ENCODE results near the gene PCDHGA8. TPM values are rescaled to one million over a fixed set of nuclear protein-coding genes. Genes with fewer than 3 reads are reported as not detected.

Gene PCDHGA8
- polyA plus RNA-seq, 1 donor (not counting 4 experiments of a cell fraction or from before 2014, with no cell fraction given): 0.08 TPM

- H3K9ac ChIP-seq (ENCODE audit: control insufficient read depth, extremely low read depth, insufficient read depth, low read length): no peak overlapping the region
- no peaks in the 10 kb centered on the region for H3K79me2 ChIP-seq (ENCODE audit: control insufficient read depth, insufficient read depth, low read length)
- TF ChIP-seq EZH2 (IDR thresholded peaks at IDR 0.05; ENCODE audit: low read length): no peak
- TF ChIP-seq, protein P1, sequence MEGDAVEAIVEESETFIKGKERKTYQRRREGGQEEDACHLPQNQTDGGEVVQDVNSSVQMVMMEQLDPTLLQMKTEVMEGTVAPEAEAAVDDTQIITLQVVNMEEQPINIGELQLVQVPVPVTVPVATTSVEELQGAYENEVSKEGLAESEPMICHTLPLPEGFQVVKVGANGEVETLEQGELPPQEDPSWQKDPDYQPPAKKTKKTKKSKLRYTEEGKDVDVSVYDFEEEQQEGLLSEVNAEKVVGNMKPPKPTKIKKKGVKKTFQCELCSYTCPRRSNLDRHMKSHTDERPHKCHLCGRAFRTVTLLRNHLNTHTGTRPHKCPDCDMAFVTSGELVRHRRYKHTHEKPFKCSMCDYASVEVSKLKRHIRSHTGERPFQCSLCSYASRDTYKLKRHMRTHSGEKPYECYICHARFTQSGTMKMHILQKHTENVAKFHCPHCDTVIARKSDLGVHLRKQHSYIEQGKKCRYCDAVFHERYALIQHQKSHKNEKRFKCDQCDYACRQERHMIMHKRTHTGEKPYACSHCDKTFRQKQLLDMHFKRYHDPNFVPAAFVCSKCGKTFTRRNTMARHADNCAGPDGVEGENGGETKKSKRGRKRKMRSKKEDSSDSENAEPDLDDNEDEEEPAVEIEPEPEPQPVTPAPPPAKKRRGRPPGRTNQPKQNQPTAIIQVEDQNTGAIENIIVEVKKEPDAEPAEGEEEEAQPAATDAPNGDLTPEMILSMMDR (optimal IDR thresholded peaks at IDR 0.05 in 1 of 3, IDR thresholded peaks at IDR 0.05 in 1 of 3, conservative IDR thresholded peaks at IDR 0.05 in 1 of 3; ENCODE audit: extremely low read depth in 1 of 3, insufficient read depth in 2 of 3, low read length in 3 of 3): no peak
- no peaks in the 10 kb centered on the region for H3K9me1 ChIP-seq (ENCODE audit: control insufficient read depth, extremely low read depth, insufficient read depth, low read length)
- no peaks in the 10 kb centered on the region for H3K36me3 ChIP-seq (ENCODE audit: control insufficient read depth in 2 of 2, extremely low read depth in 1 of 2, insufficient read depth in 2 of 2, low read length in 2 of 2)
- H3K4me3 ChIP-seq (ENCODE audit: control insufficient read depth in 2 of 3, extremely low read depth in 1 of 3, insufficient read depth in 2 of 3, low read depth in 1 of 3, low read length in 3 of 3): no peak overlapping the region
- no peak overlapping the region for H3K27ac ChIP-seq (ENCODE audit: control insufficient read depth, insufficient read depth, low read length)
- DNase-seq (ENCODE audit: low read depth, low spot score): no peak
- FAIRE-seq: no peak
- no peak overlapping the region for H2AFZ ChIP-seq (ENCODE audit: control insufficient read depth, low read length)
- H3K4me1 ChIP-seq (ENCODE audit: control insufficient read depth, extremely low read depth, insufficient read depth, low read length): no peaks in the 10 kb centered on the region
- H3K9me3 ChIP-seq (ENCODE audit: control insufficient read depth, low read depth, low read length): peaks cover 22% of the 10 kb centered on the region
- dilution Hi-C loops (cut with MboI; ENCODE audit: extremely low pct_ligation_motif_present, low sequenced_read_pairs): no loop called here
- peaks cover 41% of the 10 kb centered on the region for H3K27me3 ChIP-seq (ENCODE audit: control insufficient read depth, extremely low read depth, insufficient read depth, low read length)
- no peak overlapping the region for H3K4me2 ChIP-seq (ENCODE audit: control insufficient read depth, extremely low read depth, insufficient read depth, low read depth, low read length)
- H4K20me1 ChIP-seq (ENCODE audit: control insufficient read depth, extremely low read depth, insufficient read depth, low read length): no peaks in the 10 kb centered on the region
These were observed 31.7 kb upstream of the PCDHGA8 start for GRCh38 chr5:141360685-141361084.

DNA sequence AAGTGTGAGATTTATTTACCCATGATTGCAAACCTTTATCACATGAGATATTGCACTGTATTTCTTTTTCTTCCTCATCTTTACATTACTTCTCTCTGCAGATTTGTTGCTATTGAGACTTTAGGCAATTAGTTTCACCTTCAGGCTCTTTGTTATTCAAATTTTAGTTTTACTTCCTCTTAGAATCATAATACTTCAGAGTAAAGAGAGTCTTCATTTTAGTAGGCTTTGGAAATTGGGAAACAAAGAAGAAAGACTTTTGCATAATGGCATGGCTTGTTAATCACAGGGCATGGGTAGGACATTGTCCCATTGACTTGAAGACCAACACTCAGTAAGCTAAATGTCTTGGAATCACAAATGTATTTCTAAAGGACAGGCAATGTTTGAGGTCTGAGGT is 29.7 kb upstream of the PCDHGA8 start:
- no peaks in the 10 kb centered on the region for H3K79me2 ChIP-seq (ENCODE audit: control insufficient read depth, insufficient read depth, low read length)
- no peak overlapping the region for H3K27ac ChIP-seq (ENCODE audit: control insufficient read depth, insufficient read depth, low read length)
- FAIRE-seq (no peak), DNase-seq (ENCODE audit: low read depth, low spot score) (no peak)
- no peaks in the 10 kb centered on the region for H3K9me1 ChIP-seq (ENCODE audit: control insufficient read depth, extremely low read depth, insufficient read depth, low read length)
- no peak overlapping the region for H3K9ac ChIP-seq (ENCODE audit: control insufficient read depth, extremely low read depth, insufficient read depth, low read length)
- H3K4me1 ChIP-seq (ENCODE audit: control insufficient read depth, extremely low read depth, insufficient read depth, low read length): no peaks in the 10 kb centered on the region
- no peak overlapping the region for H3K4me3 ChIP-seq (ENCODE audit: control insufficient read depth in 2 of 3, extremely low read depth in 1 of 3, insufficient read depth in 2 of 3, low read depth in 1 of 3, low read length in 3 of 3)
- no peak overlapping the region for H3K4me2 ChIP-seq (ENCODE audit: control insufficient read depth, extremely low read depth, insufficient read depth, low read depth, low read length)
- no peak overlapping the region for H2AFZ ChIP-seq (ENCODE audit: control insufficient read depth, low read length)
- H3K9me3 ChIP-seq (ENCODE audit: control insufficient read depth, low read depth, low read length): peaks cover 24% of the 10 kb centered on the region
- TF ChIP-seq, protein P1 (optimal IDR thresholded peaks at IDR 0.05 in 1 of 3, IDR thresholded peaks at IDR 0.05 in 1 of 3, conservative IDR thresholded peaks at IDR 0.05 in 1 of 3; ENCODE audit: extremely low read depth in 1 of 3, insufficient read depth in 2 of 3, low read length in 3 of 3): no peak
- no peak for TF ChIP-seq EZH2 (IDR thresholded peaks at IDR 0.05; ENCODE audit: low read length)
- H3K27me3 ChIP-seq (ENCODE audit: control insufficient read depth, extremely low read depth, insufficient read depth, low read length): peaks cover 40% of the 10 kb centered on the region
- H4K20me1 ChIP-seq (ENCODE audit: control insufficient read depth, extremely low read depth, insufficient read depth, low read length): no peaks in the 10 kb centered on the region
- H3K36me3 ChIP-seq (ENCODE audit: control insufficient read depth in 2 of 2, extremely low read depth in 1 of 2, insufficient read depth in 2 of 2, low read length in 2 of 2): no peaks in the 10 kb centered on the region
- dilution Hi-C loops (cut with MboI; ENCODE audit: extremely low pct_ligation_motif_present, low sequenced_read_pairs): no loop called here
